ENCODE measurements around the gene LINGO1.

The LINGO1 gene

DNA sequence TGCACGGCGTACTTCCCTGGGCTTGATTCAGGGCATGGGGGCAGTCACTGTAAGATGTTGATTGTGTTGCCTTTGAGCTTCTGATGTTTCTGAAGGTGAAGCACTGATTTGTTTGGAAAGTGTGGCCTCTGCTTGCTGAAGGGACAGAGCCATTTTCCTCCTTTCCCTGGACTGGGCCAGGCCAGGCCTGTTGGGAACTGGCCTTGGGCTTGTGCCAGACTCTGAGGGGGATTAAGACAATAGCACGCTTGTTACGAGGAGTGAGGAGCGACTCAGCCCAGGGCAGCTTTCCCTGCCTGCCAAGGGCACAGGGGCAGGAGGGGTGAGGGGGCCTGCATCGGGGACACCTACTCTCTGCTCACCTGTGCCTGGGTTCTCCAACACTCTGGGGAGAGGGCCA, 42.9 kb downstream of the LINGO1 start:
- no peak for DNase-seq

GRCh38 chr15:77588126-77588525, 44.6 kb downstream of the LINGO1 start:
- no peak for DNase-seq

DNA sequence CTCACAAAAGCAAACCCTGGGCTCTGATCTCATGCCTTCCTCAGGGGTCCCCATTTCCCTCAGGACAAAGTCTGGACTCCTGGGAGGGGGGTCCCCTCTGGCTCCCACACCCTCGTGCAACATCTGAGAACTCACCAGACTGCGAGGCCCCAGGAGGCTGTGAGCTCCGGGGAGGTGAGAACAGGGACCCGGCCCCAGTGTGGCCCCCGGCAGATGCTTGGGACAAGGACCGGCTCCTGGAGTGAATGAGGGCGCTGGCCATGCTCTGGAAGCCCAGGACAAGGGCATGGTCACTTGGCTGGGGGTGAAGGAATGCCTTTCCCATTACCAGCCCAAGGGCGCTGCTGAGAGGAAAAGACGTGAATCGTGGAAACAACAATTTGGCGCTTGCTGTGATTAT, 48.0 kb downstream of the LINGO1 start:
- DNase-seq, result no peak

GRCh38 chr15:77584201-77584600, 48.5 kb downstream of the LINGO1 start:
- DNase-seq, result peak; percentile 42

DNA sequence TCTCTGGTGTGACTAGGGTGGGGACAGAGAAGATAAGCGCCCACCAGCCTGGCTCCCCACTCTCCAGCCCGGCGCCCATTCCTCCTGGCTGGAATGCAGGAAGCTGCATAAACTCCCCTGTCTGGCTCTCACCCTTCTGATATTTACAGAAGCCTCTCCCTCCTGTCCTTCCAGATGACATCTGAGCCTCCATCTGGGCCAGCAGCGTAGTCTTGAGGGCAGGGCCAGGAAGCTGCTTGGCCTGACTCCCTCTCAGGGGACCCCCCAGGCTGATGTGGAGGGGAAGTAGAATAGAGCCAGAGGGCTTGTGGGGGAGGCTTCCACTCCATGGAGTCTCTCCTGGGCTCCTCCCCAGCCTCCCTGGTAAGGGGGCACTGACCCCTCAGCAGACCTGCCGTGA, 49.9 kb downstream of the LINGO1 start:
- no peak for DNase-seq

GRCh38 chr15:77581896-77582569, 50.7 kb downstream of the LINGO1 start:
- no peak for DNase-seq

DNA sequence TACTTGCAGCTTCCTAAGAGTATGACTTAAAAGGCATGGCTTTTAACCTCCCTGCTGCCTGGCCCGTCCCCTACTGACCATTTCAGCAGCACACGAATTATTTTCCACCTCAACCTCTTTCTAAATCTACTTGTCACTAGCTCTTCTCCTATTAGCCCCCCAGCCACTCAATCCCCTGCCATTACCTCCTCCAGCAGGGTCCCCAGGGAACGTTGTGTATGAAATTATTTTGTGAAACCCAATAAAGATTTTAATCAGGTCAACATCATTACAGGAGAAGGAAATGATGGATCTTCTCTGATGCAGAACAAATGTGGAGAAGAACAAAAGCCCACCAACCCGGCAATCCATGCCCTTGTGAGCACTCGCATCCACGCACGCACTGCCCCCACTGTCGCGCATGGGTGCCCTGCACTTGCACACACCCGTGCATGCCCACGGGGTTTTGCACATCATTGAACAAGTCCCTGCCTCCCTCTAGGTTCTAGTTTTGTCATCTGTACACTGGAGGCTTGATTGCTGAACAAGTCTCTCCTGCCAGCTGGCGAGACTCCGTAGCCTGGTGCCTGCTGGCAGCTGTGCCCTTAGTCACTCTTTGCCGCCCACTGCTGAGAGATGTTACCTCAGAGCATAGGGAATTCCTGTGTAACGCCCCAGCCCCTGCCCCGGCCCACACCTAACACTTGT, 51.6 kb downstream of the LINGO1 start:
- DNase-seq, result no peak

DNA sequence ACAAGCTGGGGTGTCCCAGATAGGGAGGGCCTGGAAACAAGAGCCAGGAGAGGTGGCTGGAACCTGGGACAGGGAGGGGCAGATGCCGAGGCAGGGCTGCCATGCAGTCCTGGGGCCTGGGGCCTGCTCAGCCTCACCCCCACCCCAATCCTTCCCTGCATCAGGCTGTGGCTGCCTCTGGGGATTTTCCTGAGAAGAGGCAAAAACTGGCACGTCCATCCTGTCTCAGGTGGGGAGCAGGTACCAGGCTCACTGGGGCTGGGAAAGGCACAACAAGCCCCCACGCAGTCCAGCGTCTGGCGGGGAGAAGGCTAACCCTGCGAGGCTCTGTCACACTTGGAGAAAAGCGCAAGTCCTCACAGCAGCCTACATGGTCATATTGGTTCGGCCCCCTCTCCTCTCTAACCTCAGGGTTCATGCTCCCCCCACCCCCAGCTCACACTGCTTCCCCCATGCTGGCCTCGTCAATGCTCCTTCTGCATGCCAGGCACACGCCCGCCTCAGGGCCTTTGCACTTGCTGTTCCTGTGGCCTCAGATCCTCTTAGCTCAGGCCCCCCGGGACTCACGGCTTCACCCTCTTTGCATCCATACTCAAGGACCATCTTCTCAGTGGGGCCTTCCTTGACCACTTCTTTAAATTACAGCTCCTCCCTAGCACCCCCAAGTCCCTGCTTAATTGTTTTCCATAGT, 53.1 kb downstream of the LINGO1 start:
- no peak for DNase-seq

- DNase-seq, result no peak
Measured at GRCh38 chr15:77578641-77579372, 53.9 kb downstream of the LINGO1 start.

DNA sequence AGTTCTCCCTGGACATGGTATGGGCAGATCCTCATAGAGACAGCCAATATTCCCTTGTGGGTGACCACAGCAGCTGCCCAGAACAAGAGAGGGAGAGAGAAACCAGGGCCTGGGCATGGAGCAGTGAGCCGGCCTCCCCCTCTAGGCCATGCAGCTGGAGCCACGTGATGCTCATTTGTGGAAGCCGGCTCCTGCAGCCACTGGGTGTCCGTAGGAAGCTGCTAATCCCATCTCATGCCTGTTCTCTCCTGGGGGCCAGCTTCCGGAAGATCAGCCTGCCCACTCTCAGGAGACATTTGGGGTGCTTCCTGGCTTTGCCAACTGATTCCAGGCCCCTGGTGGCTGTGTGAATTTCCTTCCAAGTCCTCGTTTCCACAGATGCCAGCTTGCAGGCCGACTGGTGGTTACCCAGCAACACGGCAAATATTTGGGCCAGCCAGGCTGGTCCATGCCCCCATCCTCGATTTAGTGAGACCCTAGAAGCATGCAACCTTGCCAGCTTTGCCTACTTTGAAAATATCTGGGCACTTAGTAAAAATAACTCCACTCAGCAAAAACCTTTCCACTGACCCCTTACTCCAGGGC, 55.3 kb downstream of the LINGO1 start:
- DNase-seq, result no peak

DNA sequence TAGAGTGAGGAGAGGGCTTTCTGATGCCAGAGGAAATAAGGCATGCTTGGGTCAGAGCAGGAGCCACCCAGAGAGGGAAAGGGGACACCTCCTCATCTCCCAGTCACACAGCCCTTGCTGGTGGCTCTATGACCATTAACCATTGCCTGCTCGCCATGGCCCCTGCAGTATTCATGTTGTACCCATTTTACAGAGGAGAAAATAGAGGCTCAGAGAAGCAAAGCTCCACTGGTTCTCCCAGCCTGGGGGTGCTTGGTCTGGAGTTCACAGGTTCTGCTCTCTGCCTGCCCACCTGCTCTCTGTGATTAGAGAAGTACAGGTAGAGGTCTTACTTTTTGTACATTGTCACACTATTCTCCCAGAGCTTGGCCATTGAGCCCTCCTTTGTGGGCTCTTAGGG, 56.2 kb downstream of the LINGO1 start:
- DNase-seq, result no peak

DNA sequence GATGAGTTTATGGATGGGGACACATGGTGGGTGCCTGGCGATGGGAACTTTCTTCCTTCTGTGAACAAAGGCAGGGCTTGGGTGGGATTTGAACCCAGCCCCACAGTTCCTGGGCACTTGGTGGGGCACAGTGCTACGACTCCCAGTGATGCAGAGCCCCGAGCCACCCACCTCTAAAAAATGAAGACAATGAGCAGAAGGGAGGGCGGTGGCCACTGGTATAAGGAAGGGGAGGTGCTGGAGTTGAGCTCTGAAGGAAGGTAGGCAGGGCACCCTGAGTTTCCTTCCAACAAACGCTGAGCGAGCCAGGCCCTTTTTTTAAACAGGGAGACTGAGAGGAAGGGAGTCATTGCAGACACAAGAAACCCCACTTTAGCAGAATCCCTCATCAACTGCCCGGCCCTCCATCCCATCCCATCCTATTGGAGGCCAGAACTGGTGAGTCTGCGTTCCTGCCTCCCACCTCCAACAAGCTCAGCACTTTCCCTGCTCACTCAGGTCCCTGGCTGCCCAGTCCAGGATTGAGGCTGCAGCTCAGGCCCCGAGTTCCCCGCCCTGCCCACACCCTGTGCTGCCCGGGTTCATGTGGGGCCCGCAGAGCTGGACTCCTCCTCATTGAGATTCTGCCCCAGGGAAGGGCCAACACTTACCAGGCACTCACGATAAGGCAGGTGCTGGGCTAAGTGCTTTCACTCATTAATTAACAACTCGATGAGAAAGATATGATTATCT, 57.3 kb downstream of the LINGO1 start:
- no peak for DNase-seq

DNA sequence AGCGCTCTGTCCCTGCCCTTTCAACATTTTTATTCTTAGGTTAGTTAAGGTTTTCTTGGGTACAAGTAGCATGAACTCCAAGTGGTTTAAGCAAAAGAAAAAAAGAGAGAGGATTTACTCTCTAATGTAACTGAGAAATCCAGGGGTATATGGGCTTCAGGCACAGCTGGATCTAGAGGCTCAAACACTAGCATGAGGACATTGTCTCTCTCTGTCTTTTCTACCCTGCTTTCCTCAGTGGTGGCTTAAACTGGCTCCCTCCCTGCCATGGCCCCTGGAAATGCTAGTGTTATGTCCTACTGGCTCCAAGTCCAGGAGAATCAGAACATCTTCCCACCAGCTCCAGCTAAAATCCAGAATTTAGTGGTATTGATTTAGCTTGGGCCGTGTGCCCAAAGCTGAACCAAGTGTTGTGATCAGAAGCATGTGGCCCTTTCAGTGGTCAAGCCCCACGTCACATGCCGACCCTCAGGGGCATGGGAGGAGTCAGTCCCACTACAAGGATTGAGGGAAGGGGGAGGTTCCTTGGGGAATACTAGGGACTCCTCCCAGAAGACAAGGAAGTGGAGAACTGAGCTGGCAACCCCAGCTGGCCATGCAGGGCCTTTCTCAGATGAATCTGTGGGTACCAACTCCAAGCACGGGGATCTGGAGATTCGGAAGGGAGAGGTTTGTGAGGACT, 58.0 kb downstream of the LINGO1 start:
- DNase-seq, result no peak

DNA sequence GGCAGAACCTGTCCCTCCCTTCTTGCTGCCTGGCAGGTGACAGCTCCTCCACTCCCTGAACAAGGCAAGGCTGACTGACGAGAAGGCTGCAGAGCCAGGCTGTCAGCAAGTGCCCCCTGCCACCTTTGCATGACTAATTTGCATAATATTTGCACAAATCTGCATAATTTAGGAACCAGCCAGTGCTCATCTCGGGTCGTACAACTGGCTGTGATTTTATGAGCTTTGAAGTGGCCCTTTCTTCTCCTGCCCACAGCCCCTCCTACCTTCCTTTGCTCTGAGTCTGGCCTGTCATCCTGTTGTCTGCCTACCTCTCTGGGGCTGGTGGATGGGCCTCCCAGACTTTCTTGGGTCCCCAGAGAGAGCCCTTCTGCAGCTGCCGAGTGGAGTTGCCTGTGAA, 58.9 kb downstream of the LINGO1 start:
- DNase-seq, result no peak

GRCh38 chr15:77572186-77572585, 60.5 kb downstream of the LINGO1 start:
- DNase-seq, result no peak

DNA sequence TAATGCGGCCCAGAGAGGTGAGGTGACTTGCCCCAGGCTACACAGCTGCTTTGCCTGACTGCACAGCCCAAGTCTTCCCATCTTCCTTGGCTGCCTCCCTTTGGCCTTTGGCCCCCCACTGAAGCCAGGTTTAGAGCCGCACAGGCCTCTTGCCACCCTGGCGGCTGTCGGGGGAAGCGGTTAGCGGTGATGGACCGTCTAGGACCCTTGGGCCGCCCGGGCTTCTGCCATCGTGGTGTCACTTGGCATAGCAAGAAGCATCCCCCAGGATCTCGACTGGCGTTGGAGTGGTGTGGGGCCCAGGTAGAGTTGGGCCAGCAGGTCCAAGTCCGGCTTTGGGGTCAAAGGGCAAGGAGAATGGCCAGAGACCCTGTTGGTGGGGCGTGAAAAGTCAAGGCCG, 61.0 kb downstream of the LINGO1 start:
- no peak for DNase-seq

GRCh38 chr15:77571181-77571580, 61.5 kb downstream of the LINGO1 start:
- DNase-seq, result no peak

DNA sequence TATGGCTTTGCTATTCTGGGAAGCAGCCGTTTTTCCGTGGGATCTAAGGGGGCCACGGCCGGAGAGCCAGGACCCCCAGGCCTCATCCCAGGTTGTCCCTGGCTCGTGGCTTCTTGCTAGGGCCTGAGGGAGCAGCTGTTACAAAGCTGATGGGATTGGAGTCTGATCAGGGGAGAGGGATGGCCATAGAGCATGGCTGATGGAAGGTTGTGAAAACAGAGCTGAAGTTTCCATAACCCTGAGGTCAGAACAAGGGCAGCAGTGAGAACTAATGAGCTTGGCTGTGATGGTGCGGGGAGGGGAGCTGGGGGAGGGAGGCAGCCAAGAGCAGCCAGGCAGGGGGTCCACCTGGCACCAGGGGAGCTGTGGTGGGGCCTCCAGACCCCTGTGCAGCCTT, 63.0 kb downstream of the LINGO1 start:
- no peak for DNase-seq

DNA sequence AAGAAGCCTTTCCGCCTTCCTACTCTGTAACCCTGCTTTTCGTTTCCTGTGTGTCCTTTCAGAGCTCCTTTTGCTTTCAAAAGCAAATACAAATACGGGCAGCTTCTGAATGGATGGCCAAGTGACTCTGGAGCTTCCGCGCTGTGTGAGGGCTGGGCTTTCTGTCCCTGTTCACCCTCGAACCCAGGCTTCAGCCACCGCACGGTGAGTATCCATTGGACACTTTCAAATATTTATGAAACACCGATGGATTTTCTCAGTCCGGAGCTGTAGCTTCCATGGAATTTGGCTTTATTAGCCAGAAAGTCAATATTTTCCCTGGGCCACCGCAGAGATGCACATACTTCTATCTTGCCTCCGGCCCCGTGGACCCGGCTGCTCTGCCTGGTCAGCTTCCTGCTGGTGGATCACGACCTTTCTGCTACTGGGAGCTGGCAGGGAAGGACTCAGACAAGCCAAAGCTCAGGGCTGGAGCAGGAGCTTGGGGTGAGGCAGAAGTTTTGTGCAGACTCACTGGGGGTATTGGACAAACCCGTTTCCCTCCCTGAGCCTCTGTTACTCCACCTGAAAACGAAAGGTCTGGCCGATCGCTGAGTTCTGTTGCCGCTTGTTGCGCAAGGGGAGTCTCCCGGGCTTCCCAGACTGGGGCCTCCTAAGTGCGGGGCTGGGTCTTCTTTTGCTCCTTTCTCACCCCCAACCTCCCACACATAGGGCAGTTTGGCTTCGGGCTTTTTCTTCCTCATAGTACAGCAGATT, 63.6 kb downstream of the LINGO1 start:
- DNase-seq, result no peak

DNA sequence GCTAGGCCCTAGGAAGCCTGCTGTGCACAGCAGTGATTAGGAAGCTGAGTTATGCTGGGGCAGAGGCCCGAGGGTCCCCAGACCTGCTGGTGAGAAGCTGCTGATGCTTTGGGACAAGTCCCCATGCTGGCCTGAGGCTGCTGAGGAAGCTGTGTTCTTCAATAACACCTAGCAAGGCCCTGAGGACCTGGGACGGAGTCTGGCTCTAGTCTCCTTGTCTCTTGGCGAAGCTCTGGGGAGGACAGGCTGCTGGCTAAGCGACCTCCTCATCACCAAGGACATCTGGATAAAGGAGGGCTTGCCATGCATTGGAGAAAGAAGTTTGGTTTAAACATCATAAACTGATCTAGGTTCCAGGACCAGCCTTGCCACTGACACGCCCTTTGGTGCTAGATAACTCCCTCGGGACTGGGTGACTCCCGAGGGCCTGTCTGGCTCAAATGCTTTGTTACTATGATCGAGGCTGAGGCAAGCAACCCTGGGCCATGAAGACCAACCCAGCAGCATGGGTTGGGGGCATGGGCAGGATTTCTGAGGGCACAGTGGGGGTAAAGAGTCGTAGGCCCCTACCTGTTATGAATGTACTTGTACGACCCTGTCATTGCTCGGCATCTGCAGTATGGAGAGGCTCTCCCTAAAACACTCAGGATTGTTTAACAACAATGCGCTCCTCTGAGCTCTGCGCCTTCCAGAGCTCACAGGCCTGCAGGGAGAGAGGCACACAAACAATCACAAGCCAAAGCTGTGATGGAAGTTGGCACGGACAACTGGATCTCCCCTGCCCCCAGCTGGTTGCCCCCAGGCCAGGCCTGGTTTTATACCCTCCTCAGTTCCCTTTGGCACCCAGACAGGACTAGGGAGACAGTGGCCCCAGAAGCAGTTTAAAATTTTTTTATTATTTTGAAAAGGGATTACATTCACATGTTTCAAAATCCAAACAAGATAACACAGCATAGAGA, 64.4 kb downstream of the LINGO1 start:
- DNase-seq, result no peak

Measured in hematopoietic multipotent progenitor cell treated with erythropoietin and hydrocortisone succinate and interleukin-3 and kit ligand, for 4 days (in vitro differentiated cells).